Liver (tissue), 9 donors: Measurements from ENCODE around the gene RAET1G. TPM values are rescaled to one million over a fixed set of nuclear protein-coding genes. Genes with fewer than 3 reads are reported as not detected.

Experiments used
- DNase-seq: peaks from one replicate; pipeline ENCODE4 v3.0.0-alpha.2; 2017; ENCODE audit warnings: low spot score
- H3K27ac ChIP-seq, 2 donors: one replicate each; pipeline ENCODE4 v1.7.0; 2013; ENCODE audit warnings: inconsistent platforms in 2 of 2, low read length in 2 of 2, control low read depth in 1 of 2, low read depth in 1 of 2, mild to moderate bottlenecking in 1 of 2
- H3K27me3 ChIP-seq, 4 donors: one replicate each; pipeline versions ENCODE4 v1.6.1 to v1.7.0; 2013; ENCODE audit warnings: low read length in 3 of 4, inconsistent platforms in 1 of 4, mild to moderate bottlenecking in 1 of 4, moderate library complexity in 1 of 4; ENCODE audit not compliant: control insufficient read depth in 4 of 4, insufficient read depth in 4 of 4
- H3K36me3 ChIP-seq, 4 donors: one replicate each; pipeline versions ENCODE4 v1.6.1 to v1.7.0; 2013; ENCODE audit warnings: low read length in 3 of 4, mild to moderate bottlenecking in 3 of 4, low read depth in 1 of 4, moderate library complexity in 1 of 4; ENCODE audit not compliant: control insufficient read depth in 4 of 4, insufficient read depth in 3 of 4
- H3K4me1 ChIP-seq, 4 donors: one replicate each; pipeline versions ENCODE4 v1.6.1 to v1.7.0; 2013; ENCODE audit warnings: low read length in 3 of 4, mild to moderate bottlenecking in 3 of 4, moderate library complexity in 1 of 4; ENCODE audit not compliant: control insufficient read depth in 4 of 4, insufficient read depth in 4 of 4
- H3K4me3 ChIP-seq, 3 donors: one replicate each; pipeline versions ENCODE4 v1.6.1 to v1.7.0; 2013; ENCODE audit warnings: low read length in 3 of 3, control low read depth in 1 of 3, low read depth in 1 of 3, mild to moderate bottlenecking in 1 of 3
- H3K9ac ChIP-seq, 2 donors: one replicate each; pipeline ENCODE4 v1.7.0; 2013; ENCODE audit warnings: low read length in 2 of 2, mild to moderate bottlenecking in 2 of 2, moderate library complexity in 2 of 2, control low read depth in 1 of 2, low read depth in 1 of 2
- H3K9me3 ChIP-seq, 4 donors: one replicate each; pipeline versions ENCODE4 v1.6.1 to v1.7.0; 2013; ENCODE audit warnings: low read length in 3 of 4; ENCODE audit not compliant: control insufficient read depth in 4 of 4
- CTCF ChIP-seq: fragments of 150-350 bp; IDR thresholded peaks from 2 replicates; pipeline ENCODE4 v1.5.1; 2017; ENCODE audit warnings: improper control_type of control experiment, low read depth, low read length; ENCODE audit not compliant: missing input control
- EGR1 ChIP-seq, 2 donors: IDR thresholded peaks; 2 replicates each; pipeline ENCODE4 v1.6.1; 2016 to 2018; ENCODE audit warnings: antibody characterized with exemption in 2 of 2, low read depth in 2 of 2
- FOXA1 ChIP-seq: IDR thresholded peaks from 2 replicates; pipeline ENCODE4 v1.6.1; 2016; ENCODE audit warnings: antibody characterized with exemption
- FOXA2 ChIP-seq: IDR thresholded peaks from 2 replicates; pipeline ENCODE4 v1.6.1; 2016; ENCODE audit warnings: antibody characterized with exemption
- GABPA ChIP-seq, 2 donors: IDR thresholded peaks in 1 of 2; conservative IDR thresholded peaks in 1 of 2; 2 replicates each; pipeline ENCODE4 v1.6.1; 2016; ENCODE audit warnings: antibody characterized with exemption in 2 of 2, mild to moderate bottlenecking in 1 of 2, moderate library complexity in 1 of 2
- HNF4A ChIP-seq, 2 donors: conservative IDR thresholded peaks; 2 replicates each; pipeline ENCODE4 v1.6.1; 2016; ENCODE audit warnings: antibody characterized with exemption in 2 of 2, mild to moderate bottlenecking in 2 of 2
- HNF4G ChIP-seq: IDR thresholded peaks from 2 replicates; pipeline ENCODE4 v1.6.1; 2016; ENCODE audit warnings: antibody characterized with exemption
- JUND ChIP-seq, 2 donors: IDR thresholded peaks; 2 replicates each; pipeline ENCODE4 v1.6.1; 2016; ENCODE audit warnings: antibody characterized with exemption in 2 of 2
- MAX ChIP-seq: IDR thresholded peaks from 2 replicates; pipeline ENCODE4 v1.6.1; 2016; ENCODE audit warnings: antibody characterized with exemption
- NR2F2 ChIP-seq: IDR thresholded peaks from 2 replicates; pipeline ENCODE4 v1.6.1; 2016; ENCODE audit warnings: antibody characterized with exemption
- RAD21 ChIP-seq, 2 donors: IDR thresholded peaks; 2 replicates each; pipeline ENCODE4 v1.6.1; 2016; ENCODE audit warnings: antibody characterized with exemption in 2 of 2, mild to moderate bottlenecking in 2 of 2
- REST ChIP-seq: IDR thresholded peaks from 2 replicates; pipeline ENCODE4 v1.6.1; 2016; ENCODE audit warnings: antibody characterized with exemption, mild to moderate bottlenecking
- RXRA ChIP-seq, 2 donors: IDR thresholded peaks; 2 replicates each; pipeline ENCODE4 v1.6.1; 2017 to 2018; ENCODE audit warnings: antibody characterized with exemption in 2 of 2, mild to moderate bottlenecking in 1 of 2
- TAF1 ChIP-seq: conservative IDR thresholded peaks from 2 replicates; pipeline ENCODE4 v1.6.1; 2016; ENCODE audit warnings: antibody characterized with exemption, mild to moderate bottlenecking
- YY1 ChIP-seq: IDR thresholded peaks from 2 replicates; pipeline ENCODE4 v1.6.1; 2016; ENCODE audit warnings: antibody characterized with exemption, mild to moderate bottlenecking
- WGBS: extraction: QIAGEN DNeasy Blood & Tissue Kit; methylation state at CpG from one replicate; pipeline ENCODE4 v1.1.7; 2013; 5-methylcytosine and 5-hydroxymethylcytosine counted together
- polyA plus RNA-seq, 2 donors: library from polyadenylated mRNA; stranded (reverse) in 1 of 2; unstranded in 1 of 2; fragments of 200-250 nt in 1 of 2; fragments of >200 nt in 1 of 2; fragmentation: Nextera tagmentation in 1 of 2; extraction: Ambion mirVana in 1 of 2; gene quantifications; one replicate each; pipeline versions ENCODE4 v1.2.1 to v1.2.3, GENCODE V29; 2013 to 2015
- total RNA-seq, 2 donors: library from RNA; depleted of rRNA; stranded (reverse); fragments of >200 nt; gene quantifications; one replicate each; pipeline ENCODE4 v1.2.3, GENCODE V29; 2014
- donor health status: healthy.
- donor health status: healthy.
- donor health status: healthy.
- donor health status: healthy.
- donor health status: healthy.

The RAET1G gene
- total and polyA plus RNA-seq, 4 donors: not detected

- DNase-seq: no peak
These were observed 18.1 kb downstream of the RAET1G start for GRCh38 chr6:149904661-149905370.

GRCh38 chr6:149903938-149904611 is 18.8 kb downstream of the RAET1G start:
- Histone ChIP-seq H3K9me3 (no peaks in the 10 kb centered on the region), H3K4me3 (no peak overlapping the region), H3K9ac (no peak overlapping the region), H3K4me1 (no peaks in the 10 kb centered on the region), H3K27ac (no peak overlapping the region), H3K27me3 (no peaks in the 10 kb centered on the region), H3K36me3 (no peaks in the 10 kb centered on the region)
- DNase-seq: no peak
- WGBS: 84% methylated on average over 5 of the region's 5 CpGs
- TF ChIP-seq NR2F2 (no peak), FOXA1 (no peak), HNF4A (conservative IDR thresholded peaks at IDR 0.05) (no peak), JUND (IDR thresholded peaks at IDR 0.05) (no peak), REST (no peak), MAX (no peak)

More at GRCh38 chr6:149904661-149905370, 18.1 kb downstream of the RAET1G start:
- no peak overlapping the region for H3K9ac ChIP-seq
- H3K36me3 ChIP-seq: no peaks in the 10 kb centered on the region
- TF ChIP-seq FOXA2: no peak
- no peak for TF ChIP-seq NR2F2
- no peaks in the 10 kb centered on the region for H3K9me3 ChIP-seq
- WGBS: 91% methylated on average over 13 of the region's 13 CpGs
- H3K4me1 ChIP-seq: no peaks in the 10 kb centered on the region
- H3K27ac ChIP-seq: no peak overlapping the region
- H3K27me3 ChIP-seq: no peaks in the 10 kb centered on the region
- no peak overlapping the region for H3K4me3 ChIP-seq

GRCh38 chr6:149901444-149902140 is 21.3 kb downstream of the RAET1G start:
- H3K4me3 ChIP-seq: no peak overlapping the region
- H3K9me3 ChIP-seq: no peaks in the 10 kb centered on the region
- H3K36me3 ChIP-seq: no peaks in the 10 kb centered on the region
- H3K27me3 ChIP-seq: no peaks in the 10 kb centered on the region
- WGBS: 89% methylated on average over 6 of the region's 6 CpGs
- H3K27ac ChIP-seq: no peak overlapping the region
- no peak for DNase-seq
- H3K9ac ChIP-seq: no peak overlapping the region
- peaks cover 3 to 9% (median 4%) of the 10 kb centered on the region in 4 donors for H3K4me1 ChIP-seq
- TF ChIP-seq YY1 (no peak), NR2F2 (no peak), MAX (no peak), RXRA (IDR thresholded peaks at IDR 0.05) (no peak), FOXA1 (no peak), TAF1 (no peak), EGR1 (IDR thresholded peaks at IDR 0.05; ENCODE audit: low read depth in 2 of 2) (no peak), JUND (IDR thresholded peaks at IDR 0.05) (no peak), REST (no peak), FOXA2 (no peak), RAD21 (IDR thresholded peaks at IDR 0.05) (no peak), GABPA (IDR thresholded peaks at IDR 0.05 in 1 of 2, conservative IDR thresholded peaks at IDR 0.05 in 1 of 2) (no peak), CTCF (no peak), HNF4G (no peak), HNF4A (conservative IDR thresholded peaks at IDR 0.05) (no peak)
